ENCODE data around the gene HTRA3. TPM values are rescaled to one million over a fixed set of nuclear protein-coding genes. Genes with fewer than 3 reads are reported as not detected.
A peak's percentile ranks its signal among the peaks of the same experiment; 100 is the strongest.

Gene HTRA3
- total RNA-seq, 4 donors from 2014 or later, result 1.8 to 13.0 (median 6.6) TPM

- Histone ChIP-seq H3K4me3 (no peak overlapping the region), H3K36me3 (no peaks in the 10 kb centered on the region), H3K9me3 (peaks cover 0 to 4% (median 0%) of the 10 kb centered on the region in 3 donors), H3K27ac (no peak overlapping the region), H3K27me3 (peaks cover 0 to 11% (median 0%) of the 10 kb centered on the region in 4 donors), H3K4me1 (peaks cover 0 to 19% (median 6%) of the 10 kb centered on the region in 3 donors)
- TF ChIP-seq CTCF (IDR thresholded peaks at IDR 0.05) (no peak), POLR2A (IDR thresholded peaks at IDR 0.05) (no peak)
- DNase-seq, result no peak
- WGBS, 2 donors, result 88 to 94% methylated on average over 4 to 9 of the region's 9 CpGs
- intact Hi-C loops (cut with DNase I), result no loop called here
These were observed 38.6 kb downstream of the HTRA3 start for GRCh38 chr4:8308144-8308543.

- no peak for DNase-seq
- H3K27ac ChIP-seq, result peak overlapping the region in 2 of 4 donors; percentile 2 to 38
- peaks cover 0 to 11% (median 0%) of the 10 kb centered on the region in 4 donors for H3K27me3 ChIP-seq
- peaks cover 0 to 7% (median 0%) of the 10 kb centered on the region in 3 donors for H3K9me3 ChIP-seq
- TF ChIP-seq POLR2A (IDR thresholded peaks at IDR 0.05), result no peak
- 63 to 97% methylated on average over 2 to 6 of the region's 24 CpGs for WGBS, 2 donors
- peaks cover 0 to 19% (median 6%) of the 10 kb centered on the region in 3 donors for H3K4me1 ChIP-seq
- intact Hi-C loops (cut with DNase I), result no loop called here
- no peaks in the 10 kb centered on the region for H3K36me3 ChIP-seq
- no peak overlapping the region for H3K4me3 ChIP-seq
These were observed 39.6 kb downstream of the HTRA3 start for GRCh38 chr4:8308856-8309771.

- Histone ChIP-seq H3K36me3 (no peaks in the 10 kb centered on the region), H3K4me1 (peaks cover 0 to 22% (median 7%) of the 10 kb centered on the region in 3 donors), H3K4me3 (no peak overlapping the region), H3K27ac (no peak overlapping the region), H3K27me3 (peaks cover 0 to 11% (median 0%) of the 10 kb centered on the region in 4 donors), H3K9me3 (peaks cover 0 to 7% (median 0%) of the 10 kb centered on the region in 3 donors)
- intact Hi-C loops (cut with DNase I), result no loop called here
- TF ChIP-seq POLR2A (IDR thresholded peaks at IDR 0.05) (no peak), CTCF (IDR thresholded peaks at IDR 0.05) (no peak)
- DNase-seq, result no peak
- WGBS, 2 donors, result 74 to 87% methylated on average over 10 of the region's 10 CpGs
These were observed 40.8 kb downstream of the HTRA3 start for GRCh38 chr4:8310306-8310705.

- Histone ChIP-seq H3K4me1 (peaks cover 6 to 30% (median 18%) of the 10 kb centered on the region in 3 donors), H3K36me3 (no peaks in the 10 kb centered on the region), H3K9me3 (peaks cover 0 to 7% (median 0%) of the 10 kb centered on the region in 3 donors), H3K4me3 (no peak overlapping the region), H3K27me3 (peaks cover 0 to 11% (median 0%) of the 10 kb centered on the region in 4 donors), H3K27ac (no peak overlapping the region)
- no peak for DNase-seq
- TF ChIP-seq POLR2A (IDR thresholded peaks at IDR 0.05) (no peak), CTCF (IDR thresholded peaks at IDR 0.05) (no peak)
- intact Hi-C loops (cut with DNase I), result no loop called here
- WGBS, 2 donors, result 79 to 83% methylated on average over 6 to 10 of the region's 13 CpGs
These were observed 41.8 kb downstream of the HTRA3 start for GRCh38 chr4:8311101-8312068.

GRCh38 chr4:8312069-8312445 lies 42.5 kb downstream of the HTRA3 start:
- DNase-seq, result no peak
- Histone ChIP-seq H3K36me3 (no peaks in the 10 kb centered on the region), H3K9me3 (peaks cover 0 to 7% (median 0%) of the 10 kb centered on the region in 3 donors), H3K4me3 (no peak overlapping the region), H3K4me1 (peaks cover 6 to 26% (median 19%) of the 10 kb centered on the region in 3 donors), H3K27ac (no peak overlapping the region), H3K27me3 (peaks cover 0 to 11% (median 0%) of the 10 kb centered on the region in 4 donors)
- TF ChIP-seq CTCF (IDR thresholded peaks at IDR 0.05), result no peak
- intact Hi-C loops (cut with DNase I), result no loop called here
- 79 to 89% methylated on average over 3 of the region's 3 CpGs for WGBS, 2 donors

Measured in esophagus squamous epithelium (tissue), 5 donors.